T1000 (cell line): Measurements from ENCODE around the gene DNAAF5.

Source experiments
- DNase-seq: peaks from one replicate; lab custom pipeline; 2025; ENCODE audit warnings: mixed read lengths; lab: John Stamatoyannopoulos, UW

DNAAF5 gene

DNA sequence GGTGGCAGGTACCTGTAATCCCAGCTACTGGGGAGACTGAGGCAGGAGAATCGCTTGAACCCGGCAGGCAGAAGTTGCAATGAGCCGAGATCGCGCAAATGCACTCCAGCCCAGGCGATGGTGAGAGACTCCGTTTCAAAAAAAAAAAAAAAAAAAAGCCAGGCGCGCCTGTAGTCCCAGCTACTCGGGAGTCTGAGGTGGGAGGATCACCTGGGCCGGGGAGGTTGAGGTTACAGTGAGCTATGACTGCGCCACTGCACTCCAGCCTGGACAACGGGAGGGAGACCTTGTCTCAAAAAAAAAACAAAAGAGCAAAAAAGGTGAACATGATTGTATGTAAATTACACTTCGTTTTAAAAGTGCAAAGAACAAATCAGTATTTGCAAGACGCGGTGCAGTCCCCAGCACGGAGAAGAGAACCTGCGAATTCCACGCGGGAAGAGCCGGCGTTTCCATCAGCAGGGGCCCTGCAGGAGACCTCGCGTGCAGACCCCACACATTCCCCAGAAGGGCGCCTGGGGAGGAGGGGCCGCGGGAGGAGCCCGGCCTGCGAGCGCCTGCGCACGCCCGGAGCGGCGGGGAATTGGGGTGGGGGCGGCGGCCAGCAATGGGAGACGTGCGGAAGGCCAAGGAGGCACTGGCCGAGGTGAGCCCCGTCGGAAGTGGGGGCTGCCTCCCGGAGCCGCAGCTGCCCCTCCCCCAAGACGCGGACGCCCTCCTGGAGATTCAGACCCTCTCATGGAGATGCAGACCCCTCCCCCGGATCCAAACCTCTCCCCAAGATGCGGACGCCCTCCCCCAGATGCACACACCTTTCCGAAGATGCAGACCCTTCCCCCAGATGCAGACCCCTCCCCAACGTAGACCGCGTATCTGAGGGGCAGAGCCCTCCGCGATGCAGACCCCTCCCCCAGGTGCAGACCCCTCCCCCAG, 89.1 kb downstream of the DNAAF5 start:
- DNase-seq: no peak

GRCh38 chr7:816300-816750, 89.8 kb downstream of the DNAAF5 start:
- peak; percentile 93 for DNase-seq

DNA sequence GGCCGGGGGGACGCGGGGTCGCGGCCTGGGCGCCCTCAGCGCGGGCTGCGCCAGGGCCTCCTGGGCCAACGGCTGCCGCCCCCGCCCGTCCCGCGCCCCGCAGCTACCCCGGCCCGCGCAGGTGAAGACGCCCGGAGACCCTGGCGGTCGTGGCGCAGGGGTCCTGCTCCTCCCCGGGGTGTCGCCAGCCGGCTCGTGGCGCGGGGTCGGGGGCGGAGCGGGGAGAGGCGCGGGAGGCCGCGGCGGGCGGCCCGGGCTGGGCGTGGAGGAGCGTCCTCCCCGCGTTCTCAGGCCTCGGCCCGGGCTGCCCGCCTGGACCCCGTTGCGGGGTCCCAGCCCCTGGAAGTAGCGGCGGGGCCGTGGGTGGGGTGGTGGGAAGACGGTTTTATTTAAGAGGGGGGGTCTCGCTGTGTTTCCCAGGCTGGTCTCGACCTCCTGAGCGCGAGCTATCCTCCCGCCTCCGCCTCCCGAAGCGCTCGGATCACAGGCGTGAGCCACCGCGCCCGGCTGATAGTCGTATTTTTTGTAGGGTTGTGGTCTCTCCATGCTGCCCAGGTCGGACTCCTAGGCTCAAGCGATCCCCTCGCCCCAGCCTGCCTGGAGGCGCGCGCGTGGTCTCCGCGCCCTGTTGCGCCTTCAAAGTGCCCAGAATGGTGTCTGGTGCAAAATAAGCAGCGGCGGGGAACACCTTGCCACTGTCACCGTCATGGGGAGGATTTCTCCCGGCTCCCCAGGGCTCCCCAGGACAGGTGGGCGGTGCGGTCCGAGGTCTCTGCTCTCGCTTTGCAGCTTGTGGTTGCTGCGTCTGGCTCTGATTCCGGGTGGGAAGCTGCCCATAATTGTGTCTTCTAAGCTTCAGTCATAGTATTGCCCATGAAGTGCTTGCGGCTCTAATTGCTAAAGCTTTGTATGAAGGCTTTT, 90.5 kb downstream of the DNAAF5 start:
- DNase-seq: peak; percentile 7

GRCh38 chr7:818031-818699, 91.7 kb downstream of the DNAAF5 start:
- DNase-seq: no peak

DNA sequence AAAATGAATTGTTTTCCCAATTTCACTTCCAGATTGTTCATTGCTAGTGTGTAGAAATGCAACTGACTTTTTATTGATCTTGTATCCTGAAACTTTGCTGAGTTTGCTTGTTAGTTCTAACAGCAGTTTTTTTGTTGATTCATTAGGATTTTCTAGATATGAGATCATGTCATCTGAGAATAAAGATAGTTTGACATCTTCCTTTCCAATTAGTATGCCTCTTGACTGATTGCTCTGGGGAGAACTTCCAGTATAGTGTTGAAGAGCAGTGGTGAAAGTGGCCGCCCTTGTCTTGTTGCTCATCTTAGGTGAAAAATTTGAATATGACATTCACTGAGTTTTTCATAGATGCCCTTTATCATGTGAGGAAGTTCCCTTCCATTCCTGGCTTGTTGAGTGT, 93.8 kb downstream of the DNAAF5 start:
- DNase-seq: no peak

GRCh38 chr7:821688-822087, 95.2 kb downstream of the DNAAF5 start:
- no peak for DNase-seq

DNA sequence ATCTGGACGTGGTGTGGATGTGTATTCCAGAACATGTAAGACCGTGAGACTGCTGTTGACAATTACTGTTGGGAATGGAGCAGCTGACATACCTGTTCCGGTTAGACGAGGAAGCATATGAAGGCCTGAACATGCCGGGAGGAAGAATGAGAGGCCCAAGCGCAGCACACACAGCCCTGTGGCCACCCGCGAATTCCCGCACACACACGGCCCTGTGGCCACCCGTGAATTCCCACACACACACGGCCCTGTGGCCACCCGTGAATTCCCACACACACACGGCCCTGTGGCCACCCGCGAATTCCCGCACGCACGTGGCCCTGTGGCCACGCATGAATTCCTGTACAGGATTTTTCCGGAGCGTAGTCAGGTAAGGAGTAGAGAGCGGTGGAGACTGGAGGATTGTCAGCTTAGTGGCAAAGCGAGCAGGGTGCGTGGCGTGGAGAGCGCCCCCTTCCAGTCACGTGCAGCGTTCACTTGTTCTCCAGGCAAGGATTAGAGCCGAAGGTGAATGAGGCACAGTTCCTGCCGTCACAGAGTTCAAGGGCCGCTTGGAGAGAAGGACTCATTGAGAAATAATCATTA, 96.3 kb downstream of the DNAAF5 start:
- DNase-seq: no peak

GRCh38 chr7:823649-824048, 97.2 kb downstream of the DNAAF5 start:
- no peak for DNase-seq

DNA sequence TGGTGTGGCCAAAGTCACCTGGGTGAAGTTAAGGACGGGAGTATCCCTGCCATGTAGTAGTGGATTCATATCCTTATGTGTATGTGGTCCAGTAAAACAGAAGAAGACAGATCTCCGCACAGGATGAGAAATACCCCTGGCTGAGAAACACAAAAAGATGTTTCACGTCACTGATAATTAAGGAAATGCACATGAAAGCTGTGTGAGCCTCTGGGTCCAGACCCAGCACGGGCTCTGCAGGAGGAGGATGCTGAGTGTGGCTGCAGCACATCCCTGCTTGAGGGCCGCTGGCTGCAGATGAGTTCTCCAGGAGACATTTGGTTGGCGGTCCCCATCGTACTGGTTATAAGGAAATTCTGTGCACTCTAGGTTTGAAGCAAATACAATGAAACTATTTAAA, 97.6 kb downstream of the DNAAF5 start:
- DNase-seq: no peak

DNA sequence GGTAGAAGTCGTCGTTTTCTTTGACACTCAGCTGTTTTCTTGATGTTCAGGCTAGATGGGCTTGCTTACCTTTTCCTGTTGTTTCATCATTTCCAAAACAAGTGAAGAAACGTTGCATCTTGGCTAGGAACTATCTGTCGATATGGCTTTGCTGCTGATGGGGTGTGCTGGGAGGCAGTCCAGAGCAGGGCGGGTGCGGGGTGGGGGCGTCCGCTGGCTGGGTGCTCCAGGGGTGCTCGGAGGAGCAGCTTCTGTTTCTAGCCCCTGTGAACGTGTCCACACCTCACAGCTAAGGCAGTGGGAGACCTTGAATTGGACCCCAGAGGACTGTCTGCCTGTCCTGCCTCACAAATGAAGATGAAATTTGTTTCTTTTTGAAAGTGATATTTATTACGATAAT, 98.2 kb downstream of the DNAAF5 start:
- DNase-seq: no peak

DNA sequence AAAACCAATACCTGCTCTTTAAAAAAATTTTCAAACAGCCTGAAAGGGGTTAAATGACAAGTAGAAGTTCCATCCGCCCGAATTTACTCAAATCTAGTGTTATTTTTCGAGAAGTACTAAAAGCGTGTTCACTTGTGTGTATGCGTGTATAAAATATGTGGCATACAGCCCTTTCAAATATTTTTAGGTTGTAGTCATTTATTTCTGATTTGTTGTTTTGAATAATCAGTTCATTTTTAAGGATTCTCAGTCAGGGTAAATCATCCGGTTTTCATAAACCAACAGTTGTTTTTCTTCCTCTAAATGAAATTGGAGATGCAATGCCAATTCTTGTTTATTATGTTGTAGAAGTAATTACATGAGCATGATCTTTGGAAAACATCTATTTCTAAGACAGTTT, 98.9 kb downstream of the DNAAF5 start:
- DNase-seq: no peak

- no peak for DNase-seq
These were observed 99.9 kb downstream of the DNAAF5 start for GRCh38 chr7:826230-826917.

- no peak for DNase-seq
These were observed 102.5 kb downstream of the DNAAF5 start for GRCh38 chr7:828793-829561.

DNA sequence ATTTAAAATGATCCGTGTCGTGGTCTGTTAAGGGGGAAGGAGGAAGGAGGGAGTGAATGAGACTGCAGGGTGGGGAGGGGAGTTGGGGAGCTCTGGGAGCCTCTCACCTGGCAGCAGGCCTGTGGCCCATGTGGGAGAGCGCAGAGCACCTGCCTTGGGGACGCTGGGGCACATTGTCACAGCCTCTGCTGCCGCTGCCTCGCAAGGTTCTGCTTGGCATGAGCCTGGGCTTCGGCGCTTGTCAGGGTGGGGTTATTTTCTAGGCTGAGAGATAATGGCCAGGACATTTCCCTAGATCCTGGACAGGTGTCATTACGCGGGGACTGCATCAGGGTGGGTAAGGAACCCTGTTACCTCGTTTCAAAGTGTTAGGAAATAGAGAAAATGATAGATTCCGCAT, 103.6 kb downstream of the DNAAF5 start:
- DNase-seq: no peak

GRCh38 chr7:831596-832166, 105.2 kb downstream of the DNAAF5 start:
- peak; percentile 8 for DNase-seq

DNA sequence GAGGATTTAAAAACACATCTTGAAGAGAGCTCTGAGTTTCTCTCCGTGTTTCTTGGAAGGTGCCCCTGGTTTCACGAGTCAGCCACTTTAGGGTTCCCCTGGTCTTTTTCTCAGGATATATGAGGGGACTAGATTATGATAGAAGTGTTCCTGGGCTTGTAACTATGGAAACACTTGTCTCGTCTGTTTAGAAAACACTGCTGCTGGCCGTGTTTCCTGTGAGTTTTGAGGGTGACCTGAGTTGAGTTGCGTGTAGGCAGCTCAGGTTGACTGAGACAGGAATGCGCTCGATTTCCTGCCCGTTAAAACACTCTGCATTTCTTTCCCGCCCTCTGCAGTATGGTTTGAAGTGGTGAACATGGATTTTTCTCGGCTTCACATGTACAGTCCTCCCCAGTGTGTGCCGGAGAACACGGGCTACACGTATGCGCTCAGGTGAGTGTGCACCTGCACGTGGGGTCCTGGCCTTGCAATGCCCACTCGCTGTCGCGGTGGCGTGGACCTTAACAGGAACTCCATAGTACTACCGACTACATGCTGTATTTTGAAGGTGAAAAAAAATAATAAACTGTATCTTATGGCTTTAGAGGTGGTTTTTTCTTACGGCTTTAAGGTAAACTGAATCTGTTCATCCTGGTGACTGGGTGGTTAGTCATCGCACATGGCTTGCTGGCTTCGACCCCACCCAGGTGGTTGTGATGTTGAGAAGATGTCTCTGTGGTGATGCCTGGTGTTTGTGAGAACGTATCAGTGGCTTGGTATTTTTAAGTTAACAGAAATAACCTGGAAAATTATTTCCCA, 105.9 kb downstream of the DNAAF5 start, which contains the start of gene SUN1:
SUN1 (plus strand) TSS at position 310 of the 801 bp plus-strand sequence; CDS start at position 359, 49 bp downstream.
- DNase-seq: no peak

- no peak for DNase-seq
These were observed 106.5 kb downstream of the DNAAF5 start for GRCh38 chr7:832968-833424.

- DNase-seq: no peak
These were observed 107.2 kb downstream of the DNAAF5 start for GRCh38 chr7:833601-834258.
